UCSD-AML1 (cell line): ENCODE data around the gene PDS5A.
A peak's percentile ranks its signal among the peaks of the same experiment; 100 is the strongest.
"Not testable (repeated sequence)": the region's sequence is repeated elsewhere in the genome, so short reads cannot be mapped to it uniquely, and the experiment has no call there.

Experiments
- DNase-seq: peaks from one replicate; lab custom pipeline; 2025; ENCODE audit not compliant: unreplicated experiment; lab: John Stamatoyannopoulos, UW

The PDS5A gene

GRCh38 chr4:39970671-39971640, 6.8 kb downstream of the PDS5A start:
- peak; percentile 22 for DNase-seq

GRCh38 chr4:39963656-39964055, 14.1 kb downstream of the PDS5A start:
- DNase-seq: no peak

- no peak for DNase-seq
Measured at GRCh38 chr4:39961311-39961877, 16.3 kb downstream of the PDS5A start.

- DNase-seq: no peak
Measured at GRCh38 chr4:39950861-39951481, 26.7 kb downstream of the PDS5A start.

GRCh38 chr4:39947963-39948362, 29.7 kb downstream of the PDS5A start:
- no peak for DNase-seq

GRCh38 chr4:39947417-39947816, 30.3 kb downstream of the PDS5A start:
- no peak for DNase-seq

- not testable (repeated sequence) for DNase-seq
Measured at GRCh38 chr4:39944245-39944644, 33.5 kb downstream of the PDS5A start.

- no peak for DNase-seq
Measured at GRCh38 chr4:39942507-39942906, 35.2 kb downstream of the PDS5A start.

GRCh38 chr4:39941682-39942217, 36.0 kb downstream of the PDS5A start:
- no peak for DNase-seq

- DNase-seq: no peak
Measured at GRCh38 chr4:39937683-39938268, 39.9 kb downstream of the PDS5A start.

- DNase-seq: no peak
Measured at GRCh38 chr4:39936565-39937418, 40.9 kb downstream of the PDS5A start.

- no peak for DNase-seq
Measured at GRCh38 chr4:39933671-39934590, 43.8 kb downstream of the PDS5A start.

GRCh38 chr4:39932776-39933402, 44.8 kb downstream of the PDS5A start:
- no peak for DNase-seq

- DNase-seq: no peak
Measured at GRCh38 chr4:39931441-39931901, 46.2 kb downstream of the PDS5A start.

- DNase-seq: no peak
Measured at GRCh38 chr4:39928538-39928937, 49.2 kb downstream of the PDS5A start.

- no peak for DNase-seq
Measured at GRCh38 chr4:39924014-39924413, 53.7 kb downstream of the PDS5A start.

- no peak for DNase-seq
Measured at GRCh38 chr4:39922399-39922798, 55.3 kb downstream of the PDS5A start.

GRCh38 chr4:39913471-39913870, 64.2 kb downstream of the PDS5A start:
- no peak for DNase-seq

GRCh38 chr4:39910064-39910463, 67.6 kb downstream of the PDS5A start:
- DNase-seq: no peak
